Upper lobe of left lung (tissue), 6 donors: ENCODE data around the gene IDH3A. TPM values are rescaled to one million over a fixed set of nuclear protein-coding genes. Genes with fewer than 3 reads are reported as not detected.

Experiments
- ATAC-seq, 2 donors: fragments of 200-7000 bp; cut with Tn5 transposase; one replicate each; pipeline ENCODE4 v1.9.1; 2022; ENCODE audit warnings: mild to moderate bottlenecking in 2 of 2, moderate library complexity in 2 of 2; ENCODE audit not compliant: low FRiP score in 2 of 2
- DNase-seq, 2 donors: peaks; one replicate each; pipeline ENCODE4 v3.0.0-alpha.2; 2019 to 2020
- H3K27ac ChIP-seq, 4 donors: fragments of 200-600 bp; sonication (generic); one replicate each; pipeline ENCODE4 v1.5.1; 2016 to 2019
- H3K27me3 ChIP-seq, 4 donors: fragments of 200-600 bp; sonication (generic); one replicate each; pipeline ENCODE4 v1.5.1; 2017 to 2019
- H3K36me3 ChIP-seq, 4 donors: fragments of 200-600 bp; sonication (generic); one replicate each; pipeline ENCODE4 v1.5.1; 2016 to 2019
- H3K4me1 ChIP-seq, 4 donors: fragments of 200-600 bp; sonication (generic); one replicate each; pipeline ENCODE4 v1.5.1; 2018 to 2019
- H3K4me3 ChIP-seq, 4 donors: fragments of 200-600 bp; sonication (generic); one replicate each; pipeline ENCODE4 v1.5.1; 2017 to 2019; ENCODE audit warnings: mild to moderate bottlenecking in 2 of 4, moderate library complexity in 1 of 4
- H3K9me3 ChIP-seq, 4 donors: fragments of 200-600 bp; sonication (generic); one replicate each; pipeline ENCODE4 v1.5.1; 2018 to 2019
- CTCF ChIP-seq, 6 experiments: fragments of 450-650 bp in 4 of 6; fragments of 200-600 bp in 2 of 6; sonication (generic) in 2 of 6; IDR thresholded peaks; one replicate each; pipeline ENCODE4 v1.5.1; 2016 to 2019; ENCODE audit warnings: antibody characterized with exemption in 6 of 6
- EP300 ChIP-seq, 4 donors: sonication (generic); formaldehyde crosslinking; IDR thresholded peaks; one replicate each; pipeline ENCODE4 v1.5.1; 2017; ENCODE audit warnings: antibody characterized with exemption in 4 of 4, control low read depth in 2 of 4
- POLR2A ChIP-seq, 4 donors: fragments of 450-650 bp; IDR thresholded peaks; one replicate each; pipeline ENCODE4 v1.5.1; 2016 to 2017; ENCODE audit warnings: antibody characterized with exemption in 4 of 4, mild to moderate bottlenecking in 2 of 4
- POLR2AphosphoS5 ChIP-seq, 2 donors: sonication (generic); formaldehyde crosslinking; IDR thresholded peaks; one replicate each; pipeline ENCODE4 v1.5.1; 2017; ENCODE audit warnings: antibody characterized with exemption in 2 of 2
- WGBS, 2 donors: methylation state at CpG; one replicate each; pipeline ENCODE4 v1.1.5; 2017 to 2018; 5-methylcytosine and 5-hydroxymethylcytosine counted together
- total RNA-seq, 6 donors: library from RNA; depleted of rRNA in 4 of 6; stranded (reverse); fragments of >200 nt in 4 of 6; gene quantifications; one replicate each; pipeline versions ENCODE4 v1.1.0 to v1.2.1, GENCODE V29; 2016 to 2021
- donor health status: DM: no; HTN: no; CAD: no; lungs with moderate emphysema.
- donor health status: DM: no; HTN: yes; CAD: no; lungs with severe emphysema.

IDH3A gene
- total RNA-seq, 6 donors from 2014 or later, result 17.5 to 80.1 (median 48.2) TPM

- no peaks in the 10 kb centered on the region for H3K27me3 ChIP-seq
- no peak for ATAC-seq
- no peak overlapping the region for H3K27ac ChIP-seq
- peaks cover 12 to 15% (median 13%) of the 10 kb centered on the region in 4 donors for H3K4me1 ChIP-seq
- no peaks in the 10 kb centered on the region for H3K9me3 ChIP-seq
- no peak for TF ChIP-seq EP300 (IDR thresholded peaks at IDR 0.05)
- TF ChIP-seq CTCF (IDR thresholded peaks at IDR 0.05), result no peak
- no peak for TF ChIP-seq POLR2AphosphoS5 (IDR thresholded peaks at IDR 0.05)
- TF ChIP-seq POLR2A (IDR thresholded peaks at IDR 0.05), result no peak
- DNase-seq, result no peak
- H3K4me3 ChIP-seq, result no peak overlapping the region
- H3K36me3 ChIP-seq, result peaks cover 11 to 50% (median 30%) of the 10 kb centered on the region in 4 donors
- WGBS, 2 donors, result 74 to 86% methylated on average over 1 of the region's 1 CpG
Observed at GRCh38 chr15:78156653-78157052, 7.5 kb downstream of the IDH3A start.

GRCh38 chr15:78157203-78157602, 8.0 kb downstream of the IDH3A start:
- peaks cover 14 to 56% (median 35%) of the 10 kb centered on the region in 4 donors for H3K36me3 ChIP-seq
- no peak for DNase-seq
- no peak for ATAC-seq
- H3K9me3 ChIP-seq, result no peaks in the 10 kb centered on the region
- H3K4me3 ChIP-seq, result no peak overlapping the region
- no peak for TF ChIP-seq EP300 (IDR thresholded peaks at IDR 0.05)
- no peak for TF ChIP-seq POLR2AphosphoS5 (IDR thresholded peaks at IDR 0.05)
- TF ChIP-seq POLR2A (IDR thresholded peaks at IDR 0.05), result no peak
- no peak for TF ChIP-seq CTCF (IDR thresholded peaks at IDR 0.05)
- no peak overlapping the region for H3K27ac ChIP-seq
- H3K27me3 ChIP-seq, result no peaks in the 10 kb centered on the region
- WGBS, 2 donors, result 48 to 55% methylated on average over 2 of the region's 2 CpGs
- peaks cover 12 to 15% (median 13%) of the 10 kb centered on the region in 4 donors for H3K4me1 ChIP-seq

- 97 to 100% methylated on average over 3 of the region's 3 CpGs for WGBS, 2 donors
- no peaks in the 10 kb centered on the region for H3K9me3 ChIP-seq
- DNase-seq, result no peak
- ATAC-seq, result no peak
- H3K27ac ChIP-seq, result no peak overlapping the region
- H3K27me3 ChIP-seq, result no peaks in the 10 kb centered on the region
- peaks cover 14 to 77% (median 49%) of the 10 kb centered on the region in 4 donors for H3K36me3 ChIP-seq
- H3K4me3 ChIP-seq, result no peak overlapping the region
- peaks cover 10 to 15% (median 13%) of the 10 kb centered on the region in 4 donors for H3K4me1 ChIP-seq
- TF ChIP-seq CTCF (IDR thresholded peaks at IDR 0.05) (no peak), EP300 (IDR thresholded peaks at IDR 0.05) (no peak), POLR2A (IDR thresholded peaks at IDR 0.05) (no peak), POLR2AphosphoS5 (IDR thresholded peaks at IDR 0.05) (no peak)
Observed at GRCh38 chr15:78159395-78159794, 10.2 kb downstream of the IDH3A start.

- TF ChIP-seq EP300 (IDR thresholded peaks at IDR 0.05) (no peak), POLR2AphosphoS5 (IDR thresholded peaks at IDR 0.05) (no peak), POLR2A (IDR thresholded peaks at IDR 0.05) (no peak), CTCF (IDR thresholded peaks at IDR 0.05) (no peak)
- Histone ChIP-seq H3K4me1 (no peaks in the 10 kb centered on the region), H3K4me3 (no peak overlapping the region), H3K36me3 (peaks cover 18 to 96% (median 72%) of the 10 kb centered on the region in 4 donors), H3K27ac (no peak overlapping the region), H3K27me3 (no peaks in the 10 kb centered on the region), H3K9me3 (no peaks in the 10 kb centered on the region)
- WGBS, 2 donors, result 95 to 96% methylated on average over 13 of the region's 13 CpGs
- ATAC-seq (no peak), DNase-seq (peak in 1 of 2 donors; percentile 16)
Observed at GRCh38 chr15:78162038-78162437, 12.9 kb downstream of the IDH3A start.

GRCh38 chr15:78164010-78164409, 14.8 kb downstream of the IDH3A start:
- no peaks in the 10 kb centered on the region for H3K4me1 ChIP-seq
- H3K27me3 ChIP-seq, result no peaks in the 10 kb centered on the region
- H3K9me3 ChIP-seq, result no peaks in the 10 kb centered on the region
- H3K36me3 ChIP-seq, result peaks cover 18 to 98% (median 79%) of the 10 kb centered on the region in 4 donors
- no peak overlapping the region for H3K27ac ChIP-seq
- no peak overlapping the region for H3K4me3 ChIP-seq
- ATAC-seq, result no peak
- no peak for DNase-seq
- 94 to 96% methylated on average over 2 of the region's 2 CpGs for WGBS, 2 donors
- no peak for TF ChIP-seq CTCF (IDR thresholded peaks at IDR 0.05)
- TF ChIP-seq EP300 (IDR thresholded peaks at IDR 0.05), result no peak
- TF ChIP-seq POLR2AphosphoS5 (IDR thresholded peaks at IDR 0.05), result no peak
- TF ChIP-seq POLR2A (IDR thresholded peaks at IDR 0.05), result no peak
